ENCODE data around the gene TEX29.

GRCh38 chr13:111361873-111362648 is 41.6 kb downstream of the TEX29 start:
- TF ChIP-seq CTCF (IDR thresholded peaks at IDR 0.05; ENCODE audit: borderline replicate concordance, extremely low read depth, low read length, poor library complexity, severe bottlenecking): no peak
- no peak for TF ChIP-seq EZH2 (IDR thresholded peaks at IDR 0.05; ENCODE audit: borderline replicate concordance, low read depth, low read length, severe bottlenecking)
